ENCODE data around the gene MCOLN1. TPM values are rescaled to one million over a fixed set of nuclear protein-coding genes. Genes with fewer than 3 reads are reported as not detected.

The MCOLN1 gene
- total and polyA plus RNA-seq, 9 donors = 6.1 to 20.4 (median 13.6) TPM

- Histone ChIP-seq H3K27ac (peak within 1 kb of the TSS; percentile 94 to 96), H3K4me1 (ENCODE audit: insufficient read depth) (peaks cover 8% of the 10 kb centered on the region), H3K36me3 (no peaks in the 10 kb centered on the region), H3K4me3 (peak within 1 kb of the TSS; percentile 58), H3K9me3 (no peaks in the 10 kb centered on the region), H3K27me3 (no peaks in the 10 kb centered on the region)
- 0 to 2% (median 1%) methylated on average over 24 to 33 of the region's 33 CpGs for WGBS, 3 donors
- peak; percentile 70 to 84 (median 75) for DNase-seq
- intact Hi-C loops (cut with DNase I) = no loop called here
- no peak for TF ChIP-seq CTCF (IDR thresholded peaks at IDR 0.05)
- no peak for TF ChIP-seq POLR2A (IDR thresholded peaks at IDR 0.05)
- no peak for TF ChIP-seq EP300 (IDR thresholded peaks at IDR 0.05)
These were observed 6.7 kb upstream of the MCOLN1 start, which contains the start of gene ZNF358 for GRCh38 chr19:7515645-7516151. Gene ZNF358, plus strand, starts transcription at chr19:7516103. Its CDS starts 3,140 bp downstream, at chr19:7519243.

- 0 to 1% (median 0%) methylated on average over 4 to 28 of the region's 28 CpGs for WGBS, 3 donors
- Histone ChIP-seq H3K27ac (peak overlapping the region; percentile 85 to 96), H3K36me3 (no peaks in the 10 kb centered on the region), H3K4me1 (ENCODE audit: insufficient read depth) (peaks cover 8% of the 10 kb centered on the region), H3K9me3 (no peaks in the 10 kb centered on the region), H3K4me3 (peak overlapping the region; percentile 58), H3K27me3 (no peaks in the 10 kb centered on the region)
- TF ChIP-seq CTCF (IDR thresholded peaks at IDR 0.05) = no peak
- TF ChIP-seq EP300 (IDR thresholded peaks at IDR 0.05) = no peak
- TF ChIP-seq POLR2A (IDR thresholded peaks at IDR 0.05) = no peak
- DNase-seq = peak; percentile 23 to 61 (median 51)
- intact Hi-C loops (cut with DNase I) = no loop called here
These were observed 6.1 kb upstream of the MCOLN1 start for GRCh38 chr19:7516333-7516732.

GRCh38 chr19:7516878-7517277 lies 5.5 kb upstream of the MCOLN1 start:
- Histone ChIP-seq H3K4me1 (ENCODE audit: insufficient read depth) (peaks cover 9% of the 10 kb centered on the region), H3K4me3 (peak overlapping the region; percentile 58), H3K27ac (peak overlapping the region; percentile 85 to 96), H3K27me3 (no peaks in the 10 kb centered on the region), H3K36me3 (no peaks in the 10 kb centered on the region), H3K9me3 (no peaks in the 10 kb centered on the region)
- no peak for TF ChIP-seq POLR2A (IDR thresholded peaks at IDR 0.05)
- TF ChIP-seq EP300 (IDR thresholded peaks at IDR 0.05) = no peak
- TF ChIP-seq CTCF (IDR thresholded peaks at IDR 0.05) = no peak
- no peak for DNase-seq
- WGBS, 3 donors = 24 to 42% (median 27%) methylated on average over 4 of the region's 4 CpGs
- intact Hi-C loops (cut with DNase I) = no loop called here

- H3K27ac ChIP-seq = no peak overlapping the region
- peaks cover 20% of the 10 kb centered on the region for H3K4me1 ChIP-seq (ENCODE audit: insufficient read depth)
- H3K36me3 ChIP-seq = no peaks in the 10 kb centered on the region
- DNase-seq = peak in 1 of 5 donors; percentile 37
- no peaks in the 10 kb centered on the region for H3K9me3 ChIP-seq
- TF ChIP-seq EP300 (IDR thresholded peaks at IDR 0.05) (no peak), POLR2A (IDR thresholded peaks at IDR 0.05) (no peak)
- no peaks in the 10 kb centered on the region for H3K27me3 ChIP-seq
- WGBS, 3 donors = 95 to 96% (median 95%) methylated on average over 66 to 74 of the region's 74 CpGs
- no peak overlapping the region for H3K4me3 ChIP-seq
- intact Hi-C loops (cut with DNase I) = loop anchor here in 1 of 4 donors (10.0 kb wide), 1 partner anchor 125 kb away; no protein-coding TSS in a partner anchor
These were observed 2.9 kb upstream of the MCOLN1 start for GRCh38 chr19:7519361-7520130.

Measured in ovary (tissue), 9 donors.